ENCODE data around the gene TCEA2.

TCEA2 gene

GRCh38 chr20:64062596-64063388, at the start of gene TCEA2:
TSS of gene TCEA2 (plus strand) at chr20:64063198. CDS start at chr20:64063313, 115 bp downstream.
- peak within 1 kb of the TSS; percentile 85 to 88 for H3K4me3 Mint-ChIP-seq
- H3K27me3 Mint-ChIP-seq = no peaks in the 10 kb centered on the region
- no peaks in the 10 kb centered on the region for H3K9me3 Mint-ChIP-seq
- H3K36me3 Mint-ChIP-seq = peaks cover 0 to 2% of the 10 kb centered on the region in 2 donors
- peak within 1 kb of the TSS; percentile 81 for H3K27ac Mint-ChIP-seq
- ATAC-seq (replicated peaks) (peak; percentile 87 to 90), DNase-seq (peak; percentile 91)
- peaks cover 40 to 59% of the 10 kb centered on the region in 2 donors for H3K4me1 Mint-ChIP-seq

GRCh38 chr20:64015635-64016034, 47.4 kb upstream of the TCEA2 start:
- Mint-ChIP-seq H3K27ac (no peak overlapping the region), H3K27me3 (no peaks in the 10 kb centered on the region), H3K9me3 (no peaks in the 10 kb centered on the region), H3K4me1 (no peaks in the 10 kb centered on the region), H3K36me3 (peaks cover 31 to 57% of the 10 kb centered on the region in 2 donors), H3K4me3 (no peak overlapping the region)
- ATAC-seq (replicated peaks) = no peak
- DNase-seq = no peak

GRCh38 chr20:64021124-64021975, 41.6 kb upstream of the TCEA2 start:
- no peak overlapping the region for H3K27ac Mint-ChIP-seq
- H3K9me3 Mint-ChIP-seq = no peaks in the 10 kb centered on the region
- no peaks in the 10 kb centered on the region for H3K4me1 Mint-ChIP-seq
- ATAC-seq (replicated peaks) (no peak), DNase-seq (no peak)
- H3K36me3 Mint-ChIP-seq = peaks cover 36 to 64% of the 10 kb centered on the region in 2 donors
- no peak overlapping the region for H3K4me3 Mint-ChIP-seq
- H3K27me3 Mint-ChIP-seq = no peaks in the 10 kb centered on the region

DNA sequence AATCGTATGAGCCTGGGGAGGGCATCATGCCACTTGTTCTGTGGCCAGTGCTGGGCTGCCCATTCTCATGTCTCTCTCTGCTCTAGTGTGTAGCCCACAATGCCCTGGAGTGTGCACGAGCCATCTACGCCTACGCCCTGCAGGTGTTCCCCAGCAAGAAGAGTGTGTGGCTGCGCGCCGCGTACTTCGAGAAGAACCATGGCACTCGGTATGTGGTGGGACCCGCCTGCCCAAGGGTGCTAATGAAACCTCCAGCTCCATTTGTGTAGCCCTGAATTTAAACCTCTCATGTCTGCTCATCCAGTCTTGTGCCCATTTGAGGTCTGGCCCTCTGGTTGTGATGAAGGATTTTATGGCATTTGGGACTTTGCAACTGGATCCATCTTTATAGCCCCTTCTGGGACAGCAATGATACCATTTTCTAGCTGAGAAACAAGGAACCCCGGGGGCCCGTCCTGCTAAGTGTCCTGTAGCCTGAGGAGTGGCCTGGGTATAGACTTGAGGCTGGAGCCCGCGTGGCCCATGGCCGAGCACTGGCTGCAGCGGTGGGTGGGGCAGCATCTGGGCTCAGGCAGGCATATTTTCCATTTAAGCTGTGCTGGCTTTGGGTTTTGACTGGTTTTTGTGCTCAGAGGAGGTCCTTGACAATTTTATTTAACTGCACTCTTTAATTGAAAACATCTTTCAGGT, 40.2 kb upstream of the TCEA2 start:
- Mint-ChIP-seq H3K27me3 (no peaks in the 10 kb centered on the region), H3K4me1 (no peaks in the 10 kb centered on the region), H3K36me3 (peaks cover 38 to 66% of the 10 kb centered on the region in 2 donors), H3K4me3 (no peak overlapping the region), H3K27ac (no peak overlapping the region), H3K9me3 (no peaks in the 10 kb centered on the region)
- DNase-seq = no peak
- ATAC-seq (replicated peaks) = no peak

DNA sequence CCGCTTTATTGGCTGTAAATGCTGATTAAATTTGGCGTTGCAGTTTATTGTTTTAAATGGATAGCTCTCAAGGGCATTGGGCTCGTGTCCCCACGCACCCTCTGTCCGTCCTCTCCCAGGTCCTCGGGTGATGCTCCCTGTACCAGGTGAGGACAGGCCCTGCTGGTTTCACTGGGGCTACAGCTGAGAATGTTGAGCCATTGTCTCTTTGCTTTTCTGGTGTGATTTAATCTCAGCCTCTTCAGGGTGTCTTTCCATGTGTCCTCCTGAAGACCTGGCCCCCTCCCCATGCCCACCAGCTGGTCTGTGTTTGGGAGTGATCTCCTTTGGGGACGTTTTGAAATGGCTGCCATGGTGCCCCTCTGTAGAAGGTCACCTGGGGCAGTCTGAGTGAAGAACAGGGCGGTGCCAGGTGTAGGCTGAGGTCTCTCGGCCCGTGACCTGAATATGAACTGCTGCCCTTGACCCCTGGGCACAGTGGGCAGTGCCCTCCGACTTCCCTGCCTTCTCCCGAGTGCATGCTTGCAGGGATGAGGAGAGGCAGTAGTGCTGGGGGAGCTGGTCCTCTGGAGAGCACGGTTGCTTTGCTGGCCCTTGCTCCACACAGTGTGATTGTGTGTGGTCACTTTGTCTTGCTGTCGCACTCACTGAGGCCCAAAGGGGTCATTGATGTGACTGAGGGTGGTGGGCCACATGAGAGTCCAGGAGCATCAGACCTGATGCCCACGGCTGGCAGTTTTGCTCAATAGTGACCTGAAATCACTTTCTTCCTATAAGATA, 39.4 kb upstream of the TCEA2 start:
- Mint-ChIP-seq H3K4me1 (no peaks in the 10 kb centered on the region), H3K27ac (peak overlapping the region; percentile 31)
- DNase-seq = no peak

GRCh38 chr20:64024141-64024990, 38.6 kb upstream of the TCEA2 start:
- Mint-ChIP-seq H3K27ac (no peak overlapping the region), H3K27me3 (no peaks in the 10 kb centered on the region), H3K4me3 (no peak overlapping the region), H3K36me3 (peaks cover 40 to 59% of the 10 kb centered on the region in 2 donors), H3K9me3 (no peaks in the 10 kb centered on the region), H3K4me1 (no peaks in the 10 kb centered on the region)
- DNase-seq (no peak), ATAC-seq (replicated peaks) (no peak)

More for the DNA sequence above, 39.4 kb upstream of the TCEA2 start:
- no peak overlapping the region for H3K4me3 Mint-ChIP-seq
- peaks cover 41 to 65% of the 10 kb centered on the region in 2 donors for H3K36me3 Mint-ChIP-seq
- no peaks in the 10 kb centered on the region for H3K27me3 Mint-ChIP-seq
- H3K9me3 Mint-ChIP-seq = no peaks in the 10 kb centered on the region
- ATAC-seq (replicated peaks) = no peak

- Mint-ChIP-seq H3K27ac (peak overlapping the region; percentile 20), H3K36me3 (peaks cover 39 to 60% of the 10 kb centered on the region in 2 donors), H3K27me3 (no peaks in the 10 kb centered on the region), H3K4me3 (no peak overlapping the region), H3K9me3 (no peaks in the 10 kb centered on the region), H3K4me1 (no peaks in the 10 kb centered on the region)
- DNase-seq = no peak
- ATAC-seq (replicated peaks) = no peak
Observed at GRCh38 chr20:64025101-64025825, 37.7 kb upstream of the TCEA2 start.

GRCh38 chr20:64025826-64026412, 37.1 kb upstream of the TCEA2 start:
- Mint-ChIP-seq H3K4me3 (no peak overlapping the region), H3K27me3 (no peaks in the 10 kb centered on the region), H3K9me3 (no peaks in the 10 kb centered on the region), H3K27ac (peak overlapping the region; percentile 20), H3K4me1 (no peaks in the 10 kb centered on the region), H3K36me3 (peaks cover 46 to 65% of the 10 kb centered on the region in 2 donors)
- DNase-seq = no peak
- no peak for ATAC-seq (replicated peaks)

DNA sequence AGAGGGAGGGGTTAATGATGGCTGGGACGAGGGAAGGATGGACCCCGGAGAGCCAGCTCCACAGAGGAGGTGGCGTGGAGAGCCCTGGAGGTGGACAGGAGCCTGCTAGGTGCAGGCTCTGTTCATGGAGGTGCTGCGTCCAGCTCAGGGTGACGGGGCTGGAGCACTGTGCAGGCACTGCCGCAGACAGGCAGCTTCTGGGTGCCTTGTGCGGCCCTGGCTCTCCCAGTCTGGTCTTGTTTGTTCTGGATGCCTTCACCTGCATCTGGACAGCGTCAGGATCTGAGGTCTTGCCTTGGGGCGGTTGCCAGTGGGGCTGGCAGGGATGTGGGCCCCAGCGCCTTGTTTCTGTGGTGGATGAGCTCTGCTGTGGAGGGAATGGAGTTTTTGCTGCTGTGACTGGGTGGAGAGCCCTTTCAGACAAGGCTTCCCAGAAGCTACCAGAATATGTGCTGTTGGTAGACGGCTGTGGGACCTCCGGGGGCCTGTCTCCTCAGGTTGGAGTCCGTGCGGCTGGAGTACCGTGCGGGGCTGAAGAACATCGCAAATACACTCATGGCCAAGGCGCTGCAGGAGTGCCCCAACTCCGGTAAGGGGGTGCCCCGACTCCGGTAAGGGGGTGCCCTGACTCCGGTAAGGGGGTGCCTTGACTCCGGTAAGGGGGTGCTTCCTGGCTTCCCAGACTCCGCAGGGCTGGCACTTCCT, 34.9 kb upstream of the TCEA2 start:
- peaks cover 53 to 71% of the 10 kb centered on the region in 2 donors for H3K36me3 Mint-ChIP-seq
- no peaks in the 10 kb centered on the region for H3K27me3 Mint-ChIP-seq
- peaks cover 0 to 5% of the 10 kb centered on the region in 2 donors for H3K4me1 Mint-ChIP-seq
- DNase-seq (no peak), ATAC-seq (replicated peaks) (no peak)
- H3K9me3 Mint-ChIP-seq = no peaks in the 10 kb centered on the region
- H3K27ac Mint-ChIP-seq = peak overlapping the region; percentile 51
- H3K4me3 Mint-ChIP-seq = no peak overlapping the region

- no peak for ATAC-seq (replicated peaks)
- no peak for DNase-seq
Observed at GRCh38 chr20:64029293-64030117, 33.5 kb upstream of the TCEA2 start.

More at GRCh38 chr20:64029293-64030117, 33.5 kb upstream of the TCEA2 start:
- Mint-ChIP-seq H3K9me3 (no peaks in the 10 kb centered on the region), H3K36me3 (peaks cover 48 to 69% of the 10 kb centered on the region in 2 donors), H3K4me3 (no peak overlapping the region), H3K27ac (peak overlapping the region; percentile 14), H3K4me1 (peaks cover 4 to 5% of the 10 kb centered on the region in 2 donors), H3K27me3 (no peaks in the 10 kb centered on the region)

All from stimulated activated naive B cell treated with anti-CD40 and anti-IgM and Interleukin-4, amounts not matched to agents 10 μg/mL and 1 μg/mL and 100 μg/mL, for 72 hours (primary cell).